HepG2 (cell line): ENCODE data around the gene CGNL1. TPM values are rescaled to one million over a fixed set of nuclear protein-coding genes. Genes with fewer than 3 reads are reported as not detected.

ENCODE experiments used
- CREM ChIP-seq, 2 experiments: sonication (generic) in 1 of 2; formaldehyde crosslinking in 1 of 2; IDR thresholded peaks; 2 replicates each; pipeline versions ENCODE4 v1.4.0 to v1.6.1; 2016 to 2020; ENCODE audit warnings: antibody characterized with exemption in 1 of 2, mild to moderate bottlenecking in 1 of 2, missing genetic modification reagents in 1 of 2
- EEA1 ChIP-seq: sonication (generic); formaldehyde crosslinking; IDR thresholded peaks from 2 replicates; pipeline ENCODE4 v1.5.1; 2020; ENCODE audit warnings: mild to moderate bottlenecking, missing genetic modification reagents, borderline replicate concordance
- HMG20A ChIP-seq: IDR thresholded peaks from 2 replicates; pipeline ENCODE4 v1.6.1; 2016; ENCODE audit warnings: borderline replicate concordance
- IRF9 ChIP-seq: sonication (generic); formaldehyde crosslinking; IDR thresholded peaks from 2 replicates; pipeline ENCODE4 v1.8.0; 2022; ENCODE audit warnings: missing genetic modification reagents, mild to moderate bottlenecking, borderline replicate concordance
- JUN ChIP-seq: sonication (generic); formaldehyde crosslinking; IDR thresholded peaks from 2 replicates; pipeline ENCODE4 v1.4.0; 2020; ENCODE audit warnings: mild to moderate bottlenecking, missing genetic modification reagents
- KLF11 ChIP-seq: IDR thresholded peaks from 2 replicates; pipeline ENCODE4 v1.6.1; 2016; ENCODE audit warnings: missing compliant biosample characterization
- MAX ChIP-seq: IDR thresholded peaks from 2 replicates; pipeline ENCODE4 v1.6.1; 2012; ENCODE audit warnings: inconsistent platforms
- MED1 ChIP-seq: sonication (generic); formaldehyde crosslinking; IDR thresholded peaks from 2 replicates; pipeline ENCODE4 v1.4.0; 2020; ENCODE audit warnings: missing genetic modification reagents
- NCOA2 ChIP-seq: sonication (generic); formaldehyde crosslinking; IDR thresholded peaks from 2 replicates; pipeline ENCODE4 v1.8.0; 2022; ENCODE audit warnings: inconsistent platforms
- RBM39 ChIP-seq: fragments of 200-400 bp; formaldehyde crosslinking; IDR thresholded peaks from one replicate; pipeline ENCODE4 v1.6.1; 2018; ENCODE audit warnings: antibody characterized with exemption, mild to moderate bottlenecking, low read depth, low read length; ENCODE audit not compliant: poor library complexity, severe bottlenecking
- SP140L ChIP-seq: sonication (generic); formaldehyde crosslinking; IDR thresholded peaks from 2 replicates; pipeline ENCODE4 v1.4.0; 2020; ENCODE audit warnings: missing genetic modification reagents, borderline replicate concordance
- TCF12 ChIP-seq, 2 experiments: fragments of 450-650 bp in 1 of 2; sonication (generic) in 1 of 2; formaldehyde crosslinking in 1 of 2; IDR thresholded peaks; 2 replicates each; pipeline versions ENCODE4 v1.6.1 to v1.8.0; 2017 to 2022; ENCODE audit warnings: antibody characterized with exemption in 1 of 2, mild to moderate bottlenecking in 1 of 2, missing genetic modification reagents in 1 of 2, moderate library complexity in 1 of 2
- THAP8 ChIP-seq: sonication (generic); formaldehyde crosslinking; IDR thresholded peaks from 2 replicates; pipeline ENCODE4 v1.5.1; 2020; ENCODE audit warnings: missing genetic modification reagents, mild to moderate bottlenecking, borderline replicate concordance
- ZBTB20 ChIP-seq: sonication (generic); formaldehyde crosslinking; IDR thresholded peaks from 2 replicates; pipeline ENCODE4 v1.8.1; 2023; ENCODE audit warnings: missing genetic modification reagents, low read depth, mild to moderate bottlenecking, borderline replicate concordance
- ZFP36L2 ChIP-seq: sonication (generic); formaldehyde crosslinking; IDR thresholded peaks from 2 replicates; pipeline ENCODE4 v1.4.0; 2020; ENCODE audit warnings: missing genetic modification reagents
- ZNF280B ChIP-seq: sonication (generic); formaldehyde crosslinking; IDR thresholded peaks from 2 replicates; pipeline ENCODE4 v1.5.0; 2020; ENCODE audit warnings: missing genetic modification reagents, mild to moderate bottlenecking, borderline replicate concordance
- ZNF329 ChIP-seq: sonication (generic); formaldehyde crosslinking; IDR thresholded peaks from 2 replicates; pipeline ENCODE4 v1.9.0; 2021; ENCODE audit warnings: low read depth, mild to moderate bottlenecking, missing genetic modification reagents
- ZNF343 ChIP-seq: sonication (generic); formaldehyde crosslinking; IDR thresholded peaks from 2 replicates; pipeline ENCODE4 v1.4.0; 2020; ENCODE audit warnings: mild to moderate bottlenecking, missing genetic modification reagents
- ZNF556 ChIP-seq: sonication (generic); formaldehyde crosslinking; IDR thresholded peaks from 2 replicates; pipeline ENCODE4 v1.4.0; 2020; ENCODE audit warnings: mild to moderate bottlenecking, missing genetic modification reagents, borderline replicate concordance
- ZNF619 ChIP-seq: sonication (generic); formaldehyde crosslinking; IDR thresholded peaks from 2 replicates; pipeline ENCODE4 v1.4.0; 2020; ENCODE audit warnings: mild to moderate bottlenecking, missing genetic modification reagents
- ZNF672 ChIP-seq: sonication (generic); formaldehyde crosslinking; IDR thresholded peaks from 2 replicates; pipeline ENCODE4 v1.8.1; 2022; ENCODE audit warnings: missing genetic modification reagents
- ZNF678 ChIP-seq: sonication (generic); formaldehyde crosslinking; IDR thresholded peaks from 2 replicates; pipeline ENCODE4 v1.4.0; 2020; ENCODE audit warnings: mild to moderate bottlenecking, missing genetic modification reagents
- ZNF703 ChIP-seq: sonication (generic); formaldehyde crosslinking; IDR thresholded peaks from 2 replicates; pipeline ENCODE4 v1.5.1; 2020; ENCODE audit warnings: missing genetic modification reagents, mild to moderate bottlenecking, moderate library complexity, borderline replicate concordance
- ZNF879 ChIP-seq: sonication (generic); formaldehyde crosslinking; IDR thresholded peaks from 2 replicates; pipeline ENCODE4 v1.8.1; 2023; ENCODE audit warnings: missing genetic modification reagents
- polyA plus RNA-seq, 8 experiments: library from polyadenylated mRNA; depleted of rRNA in 3 of 8; stranded (reverse) in 7 of 8; unstranded in 1 of 8; fragments of >200 nt; fragmentation: Illumina TruSeq in 4 of 8; extraction: Trizol in 4 of 8; gene quantifications; 2 replicates each; pipeline versions ENCODE4 v1.2.1 to v1.2.3, GENCODE V29; 2011 to 2016; ENCODE audit warnings: low read depth in 4 of 8, missing spikeins in 1 of 8, mixed read lengths in 1 of 8; ENCODE audit not compliant: insufficient read depth in 1 of 8
- total RNA-seq, 5 experiments: library from RNA; depleted of rRNA; stranded (reverse); fragments of >200 nt; fragmentation: Illumina TruSeq; extraction: Trizol; gene quantifications; 2 replicates each; pipeline ENCODE4 v1.2.3, GENCODE V29; 2016; ENCODE audit warnings: low read depth in 1 of 5
- TF ChIP-seq, protein P1 (sequence below): sonication (generic); formaldehyde crosslinking; IDR thresholded peaks from 2 replicates; pipeline ENCODE4 v1.4.0; 2020; ENCODE audit warnings: mild to moderate bottlenecking, missing genetic modification reagents

The CGNL1 gene
- total and polyA plus RNA-seq, 2 of the 13 experiments (the other 11 are each of a cell fraction or from before 2014, with no cell fraction given) = 5.6 to 15.6 TPM

- no peak for TF ChIP-seq ZBTB20 (CRISPR knock-in tag)
- no peak for TF ChIP-seq CREM (IDR thresholded peaks at IDR 0.05)
- no peak for TF ChIP-seq CREM (CRISPR knock-in tag; IDR thresholded peaks at IDR 0.05)
- TF ChIP-seq ZNF672 (CRISPR knock-in tag) = no peak
- TF ChIP-seq ZNF329 (CRISPR knock-in tag) = no peak
- TF ChIP-seq ZNF556 (CRISPR knock-in tag) = no peak
- no peak for TF ChIP-seq RBM39
- TF ChIP-seq NCOA2 = no peak
- TF ChIP-seq MED1 (CRISPR knock-in tag) = peak; percentile 40; the same call in 1 of the 2 replicates
- TF ChIP-seq ZNF280B (CRISPR knock-in tag) = no peak
- TF ChIP-seq TCF12 (IDR thresholded peaks at IDR 0.05) = no peak
- no peak for TF ChIP-seq TCF12 (CRISPR knock-in tag; IDR thresholded peaks at IDR 0.05)
- no peak for TF ChIP-seq IRF9 (CRISPR knock-in tag)
- no peak for TF ChIP-seq ZNF703
- no peak for TF ChIP-seq EEA1 (CRISPR knock-in tag)
- no peak for TF ChIP-seq THAP8 (CRISPR knock-in tag)
- TF ChIP-seq ZNF619 (CRISPR knock-in tag) = no peak
- TF ChIP-seq MAX = no peak
- TF ChIP-seq ZNF343 (CRISPR knock-in tag) = no peak
- no peak for TF ChIP-seq ZFP36L2 (CRISPR knock-in tag)
- TF ChIP-seq JUN (CRISPR knock-in tag) = no peak
- TF ChIP-seq HMG20A (CRISPR knock-in tag) = peak; percentile 38; the same call in 1 of the 2 replicates
- TF ChIP-seq KLF11 (CRISPR knock-in tag) = no peak
- TF ChIP-seq SP140L = no peak
- TF ChIP-seq ZNF879 = no peak
- TF ChIP-seq ZNF678 (CRISPR knock-in tag) = no peak
- TF ChIP-seq, protein P1, sequence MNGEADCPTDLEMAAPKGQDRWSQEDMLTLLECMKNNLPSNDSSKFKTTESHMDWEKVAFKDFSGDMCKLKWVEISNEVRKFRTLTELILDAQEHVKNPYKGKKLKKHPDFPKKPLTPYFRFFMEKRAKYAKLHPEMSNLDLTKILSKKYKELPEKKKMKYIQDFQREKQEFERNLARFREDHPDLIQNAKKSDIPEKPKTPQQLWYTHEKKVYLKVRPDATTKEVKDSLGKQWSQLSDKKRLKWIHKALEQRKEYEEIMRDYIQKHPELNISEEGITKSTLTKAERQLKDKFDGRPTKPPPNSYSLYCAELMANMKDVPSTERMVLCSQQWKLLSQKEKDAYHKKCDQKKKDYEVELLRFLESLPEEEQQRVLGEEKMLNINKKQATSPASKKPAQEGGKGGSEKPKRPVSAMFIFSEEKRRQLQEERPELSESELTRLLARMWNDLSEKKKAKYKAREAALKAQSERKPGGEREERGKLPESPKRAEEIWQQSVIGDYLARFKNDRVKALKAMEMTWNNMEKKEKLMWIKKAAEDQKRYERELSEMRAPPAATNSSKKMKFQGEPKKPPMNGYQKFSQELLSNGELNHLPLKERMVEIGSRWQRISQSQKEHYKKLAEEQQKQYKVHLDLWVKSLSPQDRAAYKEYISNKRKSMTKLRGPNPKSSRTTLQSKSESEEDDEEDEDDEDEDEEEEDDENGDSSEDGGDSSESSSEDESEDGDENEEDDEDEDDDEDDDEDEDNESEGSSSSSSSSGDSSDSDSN (CRISPR knock-in tag) = no peak
Observed at GRCh38 chr15:57485869-57486268, 109.6 kb downstream of the CGNL1 start (continued).
